H9 (cell line): ENCODE results near the gene FLNA. TPM values are rescaled to one million over a fixed set of nuclear protein-coding genes. Genes with fewer than 3 reads are reported as not detected.

Experiments
- DNase-seq: peaks from one replicate; pipeline ENCODE4 v3.0.0-alpha.2; 2017
- H2AFZ ChIP-seq: one replicate; pipeline ENCODE4 v1.6.1; 2013; ENCODE audit warnings: mild to moderate bottlenecking, low read length, control low read depth, moderate library complexity
- H2AK5ac ChIP-seq: 2 replicates; pipeline ENCODE4 v1.6.1; 2013; ENCODE audit warnings: low read length, control low read depth, mixed read lengths; ENCODE audit not compliant: insufficient read length
- H2BK120ac ChIP-seq: one replicate; pipeline ENCODE4 v1.6.1; 2013; ENCODE audit warnings: low read depth, mild to moderate bottlenecking, low read length, control low read depth, inconsistent platforms; ENCODE audit not compliant: poor library complexity, severe bottlenecking
- H2BK12ac ChIP-seq: 2 replicates; pipeline ENCODE4 v1.6.1; 2013; ENCODE audit warnings: low read length, control low read depth, mixed read lengths, low read depth; ENCODE audit not compliant: insufficient read length
- H2BK15ac ChIP-seq: 2 replicates; pipeline ENCODE4 v1.6.1; 2013; ENCODE audit warnings: low read depth, low read length, control low read depth
- H2BK20ac ChIP-seq: one replicate; pipeline ENCODE4 v1.6.1; 2013; ENCODE audit warnings: low read depth, mild to moderate bottlenecking, low read length, control low read depth, inconsistent platforms; ENCODE audit not compliant: poor library complexity, severe bottlenecking
- H2BK5ac ChIP-seq: 2 replicates; pipeline ENCODE4 v1.6.1; 2013; ENCODE audit warnings: low read length, control low read depth, mixed read lengths; ENCODE audit not compliant: insufficient read length
- H3K14ac ChIP-seq: 2 replicates; pipeline ENCODE4 v1.6.1; 2013; ENCODE audit warnings: low read length, control low read depth; ENCODE audit not compliant: insufficient read depth
- H3K18ac ChIP-seq: 2 replicates; pipeline ENCODE4 v1.6.1; 2013; ENCODE audit warnings: low read depth, mild to moderate bottlenecking, mixed read lengths, low read length, control low read depth; ENCODE audit not compliant: insufficient read length
- H3K23ac ChIP-seq: 2 replicates; pipeline ENCODE4 v1.6.1; 2013; ENCODE audit warnings: low read length, control low read depth, mixed read lengths, low read depth; ENCODE audit not compliant: insufficient read length
- H3K23me2 ChIP-seq: 2 replicates; pipeline ENCODE4 v1.6.1; 2013; ENCODE audit warnings: low read depth, mild to moderate bottlenecking, mixed read lengths, low read length, control low read depth; ENCODE audit not compliant: insufficient read length, poor library complexity, severe bottlenecking
- H3K27ac ChIP-seq: 2 replicates; pipeline ENCODE4 v1.5.1; 2013; ENCODE audit warnings: low read length, control low read depth, mixed read lengths, low read depth; ENCODE audit not compliant: insufficient read length
- H3K27me3 ChIP-seq: 2 replicates; pipeline ENCODE4 v1.6.1; 2013; ENCODE audit warnings: low read length, control low read depth, inconsistent platforms; ENCODE audit not compliant: insufficient read depth
- H3K4ac ChIP-seq: 2 replicates; pipeline ENCODE4 v1.6.1; 2013; ENCODE audit warnings: low read depth, mild to moderate bottlenecking, control low read depth, inconsistent platforms, low read length, moderate library complexity
- H3K4me1 ChIP-seq: 2 replicates; pipeline ENCODE4 v1.6.1; 2013; ENCODE audit warnings: low read length, control low read depth, inconsistent platforms; ENCODE audit not compliant: insufficient read depth
- H3K4me2 ChIP-seq: 2 replicates; pipeline ENCODE4 v1.6.1; 2013; ENCODE audit warnings: low read length, control low read depth, mixed read lengths; ENCODE audit not compliant: insufficient read length, insufficient read depth
- H3K56ac ChIP-seq: 2 replicates; pipeline ENCODE4 v1.6.1; 2013; ENCODE audit warnings: low read depth, mild to moderate bottlenecking, mixed read lengths, low read length, control low read depth; ENCODE audit not compliant: insufficient read length
- H3K79me1 ChIP-seq: 2 replicates; pipeline ENCODE4 v1.6.1; 2013; ENCODE audit warnings: low read depth, mild to moderate bottlenecking, moderate library complexity, low read length, control low read depth, inconsistent platforms; ENCODE audit not compliant: insufficient read depth, poor library complexity, severe bottlenecking
- H3K79me2 ChIP-seq: 2 replicates; pipeline ENCODE4 v1.6.1; 2013; ENCODE audit warnings: low read length, control low read depth, inconsistent platforms; ENCODE audit not compliant: insufficient read depth
- H3K9ac ChIP-seq: 2 replicates; pipeline ENCODE4 v1.6.1; 2013; ENCODE audit warnings: low read length, control low read depth, mixed read lengths; ENCODE audit not compliant: insufficient read length; ENCODE audit errors: extremely low read depth
- H3K9me3 ChIP-seq: one replicate; pipeline ENCODE4 v1.6.1; 2013; ENCODE audit warnings: low read depth, low read length, inconsistent platforms; ENCODE audit not compliant: control insufficient read depth
- H3T11ph ChIP-seq: one replicate; pipeline ENCODE4 v1.6.1; 2013; ENCODE audit warnings: mild to moderate bottlenecking, low read length, control low read depth, inconsistent platforms
- H4K20me1 ChIP-seq: one replicate; pipeline ENCODE4 v1.6.1; 2013; ENCODE audit not compliant: control insufficient read depth, insufficient read length, insufficient read depth
- H4K5ac ChIP-seq: 2 replicates; pipeline ENCODE4 v1.6.1; 2013; ENCODE audit warnings: low read depth, mild to moderate bottlenecking, mixed read lengths, low read length, control low read depth; ENCODE audit not compliant: insufficient read length
- H4K8ac ChIP-seq: replicated peaks from 2 replicates; pipeline ENCODE4 v1.6.1; 2013; ENCODE audit warnings: low read length, control low read depth, mixed read lengths, low read depth; ENCODE audit not compliant: insufficient read length
- H4K91ac ChIP-seq: 2 replicates; pipeline ENCODE4 v1.6.1; 2013; ENCODE audit warnings: low read depth, mild to moderate bottlenecking, moderate library complexity, mixed read lengths, low read length, control low read depth; ENCODE audit not compliant: insufficient read length
- H3K27ac Mint-ChIP-seq, 3 experiments: 2 replicates in 2 of 3; 3 replicates in 1 of 3; pipeline ENCODE4 v1.8.0; 2020 to 2021; ENCODE audit warnings: mixed read lengths in 3 of 3, mild to moderate bottlenecking in 1 of 3, moderate library complexity in 1 of 3
- H3K27me3 Mint-ChIP-seq: 2 replicates; pipeline ENCODE4 v1.8.0; 2021; ENCODE audit warnings: low read depth, mild to moderate bottlenecking, moderate library complexity, mixed read lengths
- H3K36me3 Mint-ChIP-seq, 3 experiments: 2 replicates in 2 of 3; 3 replicates in 1 of 3; pipeline ENCODE4 v1.8.0; 2020 to 2021; ENCODE audit warnings: low read depth in 3 of 3, mixed read lengths in 3 of 3; ENCODE audit not compliant: insufficient read depth in 1 of 3
- H3K4me1 Mint-ChIP-seq, 2 experiments: 2 replicates each; pipeline ENCODE4 v1.8.0; 2020; ENCODE audit warnings: mixed read lengths in 2 of 2
- H3K4me3 Mint-ChIP-seq, 2 experiments: 2 replicates in 1 of 2; 3 replicates in 1 of 2; pipeline ENCODE4 v1.8.0; 2020 to 2021; ENCODE audit warnings: mild to moderate bottlenecking in 2 of 2, mixed read lengths in 2 of 2, moderate library complexity in 1 of 2
- H3K9me3 Mint-ChIP-seq, 2 experiments: 2 replicates in 1 of 2; 3 replicates in 1 of 2; pipeline ENCODE4 v1.8.0; 2020; ENCODE audit warnings: mild to moderate bottlenecking in 2 of 2, mixed read lengths in 2 of 2, moderate library complexity in 1 of 2
- CTCF ChIP-seq: fragments of 200-600 bp; sonication (generic); conservative IDR thresholded peaks from 3 replicates; pipeline ENCODE4 v1.8.0; 2021; ENCODE audit warnings: antibody characterized with exemption, mild to moderate bottlenecking
- WGBS: extraction: QIAGEN DNeasy Blood & Tissue Kit; methylation state at CpG from one replicate; pipeline ENCODE4 v1.1.7; 2013; ENCODE audit warnings: missing lambda C conversion rate, low lambda C conversion rate, mixed read lengths; ENCODE audit not compliant: insufficient read length; ENCODE audit errors: extremely low coverage; 5-methylcytosine and 5-hydroxymethylcytosine counted together
- total RNA-seq: library from RNA; stranded (reverse); gene quantifications from 2 replicates; pipeline ENCODE4 v1.2.1, GENCODE V29; 2021

Gene FLNA
- total RNA-seq, 1 experiment from 2014 or later: 957 TPM

DNA sequence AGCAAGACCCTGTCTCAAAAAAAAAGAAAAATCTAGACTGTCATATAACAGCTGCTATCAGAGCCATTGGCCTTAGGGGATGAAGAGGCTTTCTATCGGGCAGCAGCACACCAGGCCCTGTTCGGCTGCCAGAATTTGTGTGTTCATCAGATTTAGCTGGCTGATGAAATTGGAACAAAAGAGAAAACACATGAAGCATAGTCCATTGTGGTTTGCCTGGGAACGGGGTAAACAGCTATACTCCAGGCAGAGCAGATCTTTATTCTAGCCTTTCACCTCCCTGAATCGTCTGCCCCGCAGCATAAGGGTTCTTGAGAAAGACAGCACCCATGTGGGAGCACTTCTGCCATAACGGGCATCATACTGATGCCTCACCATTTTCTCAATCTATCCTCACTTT is 67.2 kb downstream of the FLNA start:
- H3K27me3 Mint-ChIP-seq: peaks cover 22% of the 10 kb centered on the region
- no peak for TF ChIP-seq CTCF
- DNase-seq: no peak
- Histone ChIP-seq H2BK5ac (no peak overlapping the region), H3K27ac (no peak overlapping the region), H4K5ac (no peak overlapping the region), H3K56ac (no peak overlapping the region), H2BK15ac (no peak overlapping the region), H3K79me2 (no peaks in the 10 kb centered on the region), H4K20me1 (no peaks in the 10 kb centered on the region), H4K8ac (no peak overlapping the region), H3K4me1 (no peaks in the 10 kb centered on the region), H4K91ac (no peak overlapping the region), H3K79me1 (no peaks in the 10 kb centered on the region), H3K23ac (no peak overlapping the region), H3K14ac (no peak overlapping the region), H3K9ac (no peak overlapping the region), H2AK5ac (no peak overlapping the region), H3K23me2 (no peaks in the 10 kb centered on the region), H3K18ac (no peak overlapping the region), H3K4ac (no peak overlapping the region), H3T11ph (no peak overlapping the region), H3K4me2 (no peak overlapping the region), H3K27me3 (no peaks in the 10 kb centered on the region), H2AFZ (no peak overlapping the region), H3K9me3 (peaks cover 55% of the 10 kb centered on the region), H2BK20ac (no peak overlapping the region), H2BK120ac (no peak overlapping the region), H2BK12ac (no peak overlapping the region)
- WGBS: no CpG with 5 or more reads among the region's 6 CpGs
- H3K9me3 Mint-ChIP-seq: peaks cover 75 to 82% of the 10 kb centered on the region in 2 experiments
- H3K27ac Mint-ChIP-seq: no peak overlapping the region
- H3K4me3 Mint-ChIP-seq: no peak overlapping the region
- peaks cover 0 to 4% (median 0%) of the 10 kb centered on the region in 3 experiments; a peak in 4 of 7 replicates for H3K36me3 Mint-ChIP-seq
- peaks cover 2 to 16% of the 10 kb centered on the region in 2 experiments for H3K4me1 Mint-ChIP-seq
